NCI-H510A treated with DMSO at 0.1 percent for 48 hours (cell line): ENCODE results near the gene CUL3.

Experiments
- DNase-seq: peaks from one replicate; lab custom pipeline; 2025; lab: John Stamatoyannopoulos, UW

Gene CUL3

DNA sequence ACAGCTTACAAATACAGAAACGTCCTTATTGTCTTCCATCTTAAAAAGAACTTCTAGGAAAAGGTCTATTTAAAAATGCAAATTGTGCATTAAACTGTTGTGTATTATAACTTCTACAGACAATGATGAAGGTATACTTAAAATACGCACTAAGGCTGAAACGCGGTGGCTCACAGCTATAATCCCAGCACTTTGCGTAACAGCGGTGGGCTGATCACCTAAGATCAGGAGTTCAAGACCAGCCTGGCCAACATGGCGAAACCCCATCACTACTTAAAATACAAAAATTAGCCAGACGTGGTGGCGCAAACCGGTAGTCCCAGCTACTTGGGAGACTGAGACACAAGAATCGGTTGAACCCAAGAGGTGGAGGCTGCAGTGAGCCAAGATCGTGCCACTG is 4.9 kb downstream of the CUL3 start:
- no peak for DNase-seq

DNA sequence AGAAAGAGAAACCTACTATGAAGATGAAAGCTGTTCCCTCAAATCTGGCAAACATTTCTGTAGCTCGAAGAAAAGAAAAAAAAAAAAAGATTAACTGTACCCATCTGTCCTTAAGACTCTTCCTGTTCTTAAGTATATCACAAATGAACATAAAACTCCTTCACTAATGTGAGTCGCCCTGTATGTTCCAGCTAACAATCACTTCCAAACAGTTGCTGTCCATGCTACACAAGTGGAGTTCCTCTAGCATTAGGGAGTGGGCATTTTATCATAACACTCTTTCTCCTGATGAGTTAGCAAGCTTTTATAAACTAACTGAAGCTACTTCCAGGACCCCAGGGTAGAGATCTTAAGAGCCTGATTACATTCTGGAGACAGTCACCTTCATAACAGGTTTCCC is 5.8 kb downstream of the CUL3 start:
- no peak for DNase-seq

DNA sequence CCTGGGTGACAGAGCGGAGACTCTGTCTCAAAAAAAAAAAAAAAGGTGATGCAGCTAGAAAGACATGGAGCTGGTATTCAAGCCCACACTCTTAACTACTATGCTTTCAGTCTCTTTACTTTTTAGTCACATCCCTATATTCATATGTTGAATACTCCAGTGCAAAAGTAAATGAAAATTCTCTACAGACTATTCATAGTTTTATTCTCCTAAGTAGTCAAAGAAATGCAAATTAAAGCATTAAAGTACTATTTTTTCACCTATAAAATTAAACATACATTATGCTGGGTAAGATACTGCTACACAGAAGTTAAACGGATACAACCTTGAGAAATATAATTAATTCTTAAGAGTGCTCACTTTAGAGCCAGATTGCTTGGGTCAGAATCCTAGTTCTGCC is 7.6 kb downstream of the CUL3 start:
- no peak for DNase-seq

DNA sequence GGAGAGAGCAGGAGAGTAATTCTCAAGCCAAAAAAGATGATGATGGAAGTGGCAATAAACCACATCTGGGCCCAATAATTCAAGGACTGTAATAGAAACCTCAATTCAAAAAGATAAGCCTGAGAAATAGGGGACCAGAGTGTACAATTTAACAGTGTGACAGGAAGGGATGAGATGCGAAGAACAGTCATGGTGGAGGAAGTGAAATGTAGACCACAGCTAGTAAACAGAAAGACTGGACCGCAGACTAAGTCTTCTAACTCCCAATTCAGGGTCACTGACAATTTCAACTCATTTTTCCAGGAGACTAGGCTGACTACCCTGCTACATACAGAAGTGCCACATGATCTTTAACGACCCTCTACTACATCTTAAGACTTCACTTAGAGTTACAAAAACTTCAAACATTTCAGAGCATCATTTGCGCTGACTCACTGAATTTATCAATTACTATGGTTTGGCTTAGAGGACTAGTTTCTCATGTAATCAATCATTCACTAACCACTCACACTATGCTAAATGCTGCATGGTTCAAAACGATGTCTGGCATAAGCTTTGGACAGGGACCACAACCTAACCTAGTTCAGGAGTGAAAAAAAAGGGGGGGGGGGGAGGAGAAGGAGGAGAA is 9.0 kb downstream of the CUL3 start:
- DNase-seq, result no peak

DNA sequence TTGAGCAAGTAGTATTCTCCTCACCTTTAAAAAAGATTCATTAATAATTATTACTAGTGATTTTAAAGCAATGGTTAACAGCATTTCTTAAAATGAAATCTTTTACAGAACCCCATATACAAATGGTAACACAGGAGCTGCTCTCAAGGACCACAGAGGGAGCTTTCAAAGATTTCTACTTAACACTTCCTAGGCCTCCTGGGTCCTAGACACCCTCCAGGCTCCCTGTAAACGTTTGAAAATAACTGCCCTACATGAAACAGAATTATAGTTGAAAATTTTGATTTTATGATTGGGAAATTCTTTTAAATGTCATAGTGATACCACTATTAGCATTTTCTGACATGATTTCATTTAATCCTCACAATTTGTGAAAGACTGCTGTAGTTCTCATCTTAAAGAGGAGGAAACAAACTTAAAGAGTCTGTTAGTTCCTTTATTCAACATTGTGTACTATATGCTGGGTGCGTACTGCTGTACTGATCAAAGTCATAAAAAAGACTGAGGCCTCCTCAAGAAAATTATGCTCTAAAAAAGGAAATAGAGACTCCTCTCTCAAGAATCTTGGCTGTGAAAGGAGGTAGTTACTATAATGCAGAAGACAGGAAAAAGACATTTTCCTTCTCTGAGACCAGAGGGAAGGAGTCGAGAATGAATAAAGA is 10.6 kb downstream of the CUL3 start:
- no peak for DNase-seq

DNA sequence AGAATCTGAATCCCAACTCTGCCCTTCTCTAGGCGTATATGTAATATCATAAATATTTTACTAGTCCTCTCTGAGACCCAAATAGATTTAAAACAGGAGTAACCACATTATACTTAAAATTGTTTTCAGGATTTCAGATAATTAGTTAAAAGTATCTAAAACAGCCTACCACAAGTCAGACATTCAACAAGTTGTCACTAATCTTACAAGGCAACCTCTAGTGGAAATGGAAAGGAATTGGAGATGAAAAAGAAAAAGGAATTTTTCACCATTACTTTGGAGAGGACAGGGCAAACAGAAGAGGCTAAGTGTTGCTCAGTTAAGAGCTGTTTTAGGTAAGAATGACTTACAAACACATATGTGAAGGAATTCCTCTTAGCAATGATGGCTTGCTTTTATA is 11.4 kb downstream of the CUL3 start:
- no peak for DNase-seq

DNA sequence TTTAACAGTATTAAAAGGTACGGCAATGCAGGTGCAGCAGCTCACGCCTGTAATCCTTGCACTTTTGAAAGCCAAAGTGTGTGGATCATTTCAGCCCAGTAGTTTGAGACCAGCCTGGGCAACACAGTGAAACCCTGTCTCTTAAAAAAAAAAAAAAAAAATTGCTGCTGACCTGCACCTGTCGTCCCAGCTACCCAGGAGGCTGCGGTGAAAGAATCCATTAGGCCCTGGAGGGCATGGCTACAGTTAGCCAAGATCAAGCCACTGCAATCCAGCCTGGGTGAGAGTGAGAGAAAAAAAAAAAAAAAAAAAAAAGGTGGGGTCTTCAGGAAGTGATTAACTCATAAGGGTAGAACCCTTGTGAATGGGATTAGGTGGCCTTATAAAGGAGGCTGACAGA is 12.8 kb downstream of the CUL3 start:
- no peak for DNase-seq

DNA sequence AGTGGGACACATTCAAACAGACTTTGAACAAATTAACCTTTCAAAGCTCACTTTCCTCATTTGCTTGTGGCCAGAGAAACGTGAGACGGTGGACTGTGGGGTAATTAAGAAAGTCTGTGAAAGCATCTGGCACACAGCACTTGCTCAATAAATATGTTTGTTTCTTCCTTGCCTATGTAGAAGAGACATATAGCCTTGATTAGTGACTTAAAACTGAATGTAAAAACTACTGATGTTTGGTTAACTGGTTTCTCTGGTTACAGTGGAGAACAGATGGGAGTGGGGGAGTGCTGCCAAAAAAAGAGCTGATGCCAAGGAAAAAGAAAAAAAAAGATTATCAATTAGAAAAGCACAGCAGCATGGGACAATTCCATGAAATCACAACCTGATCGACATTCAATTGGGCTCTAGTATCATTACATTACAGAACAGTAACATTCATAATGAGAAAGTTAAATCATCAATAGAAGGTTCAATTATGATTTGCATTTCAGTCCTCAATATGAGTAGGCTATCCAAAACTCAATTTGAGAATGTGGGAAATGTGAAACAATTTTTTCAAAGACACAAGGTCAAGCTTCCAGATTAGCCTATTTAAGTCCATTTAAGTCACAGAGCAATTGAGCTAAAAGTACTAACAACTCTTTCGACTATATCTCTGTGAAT is 14.7 kb downstream of the CUL3 start:
- DNase-seq, result no peak

DNA sequence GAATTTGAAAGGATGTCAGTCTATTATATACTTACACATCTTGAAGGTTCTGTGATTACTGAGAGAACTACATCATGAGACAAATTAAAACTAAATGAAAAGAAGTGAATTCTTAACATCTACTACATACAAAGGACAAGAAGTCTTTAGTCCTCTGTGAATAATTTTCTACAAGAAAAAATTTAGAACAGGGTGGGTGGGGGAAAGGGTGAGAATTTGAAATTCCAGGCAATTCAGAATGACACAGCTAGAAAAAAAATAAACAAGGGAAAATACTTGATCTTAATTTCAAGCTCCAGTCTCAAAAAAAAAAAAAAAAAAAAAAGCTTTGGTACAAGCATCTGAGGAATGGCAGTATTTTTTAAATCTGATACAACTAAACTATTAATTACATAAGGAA is 15.5 kb downstream of the CUL3 start:
- DNase-seq, result no peak

DNA sequence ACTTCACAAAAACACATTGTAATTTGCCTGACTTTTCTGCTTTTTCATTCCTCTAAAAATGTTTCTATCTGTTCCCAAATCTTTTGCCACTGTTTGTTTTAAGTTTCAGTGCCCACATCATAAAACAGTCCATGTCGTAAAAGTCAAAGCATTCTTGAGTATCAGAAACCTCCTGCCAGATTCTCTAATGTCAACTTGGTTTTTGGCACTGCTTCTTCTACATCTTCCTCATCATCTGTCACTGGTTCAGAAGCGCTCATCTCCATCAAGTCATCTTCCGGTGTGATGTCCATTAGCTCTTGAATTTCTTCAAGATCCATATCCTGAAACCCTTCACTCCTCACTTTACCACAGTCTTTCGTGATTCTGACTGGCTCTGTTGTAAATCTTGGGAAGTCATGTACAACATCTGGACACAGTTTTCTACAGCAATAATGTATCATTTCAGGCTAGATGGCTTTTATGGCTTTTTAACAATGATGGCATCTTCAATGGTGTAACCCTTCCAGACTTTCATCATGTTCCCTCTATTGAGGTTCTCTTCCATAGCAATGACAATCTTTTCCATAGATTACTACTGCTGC is 19.6 kb downstream of the CUL3 start:
- no peak for DNase-seq

DNA sequence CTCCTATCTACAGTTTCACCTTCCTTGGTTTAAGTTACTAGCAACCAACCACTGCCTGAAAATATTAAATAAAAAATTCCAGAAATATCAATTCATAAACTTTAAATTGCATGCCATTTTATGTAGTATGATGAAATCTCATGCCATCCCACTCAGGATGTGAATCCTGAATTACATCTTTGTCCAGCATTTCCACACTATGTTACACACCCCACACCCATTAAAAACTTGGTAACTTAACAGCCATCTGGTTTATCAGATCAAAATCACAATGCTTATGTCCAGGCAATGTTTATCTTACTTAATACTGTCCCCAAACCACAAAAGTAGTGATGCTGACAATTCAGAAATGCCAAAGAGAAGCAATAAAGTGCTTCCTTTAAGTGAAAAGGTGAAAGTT is 21.6 kb downstream of the CUL3 start:
- DNase-seq, result no peak

DNA sequence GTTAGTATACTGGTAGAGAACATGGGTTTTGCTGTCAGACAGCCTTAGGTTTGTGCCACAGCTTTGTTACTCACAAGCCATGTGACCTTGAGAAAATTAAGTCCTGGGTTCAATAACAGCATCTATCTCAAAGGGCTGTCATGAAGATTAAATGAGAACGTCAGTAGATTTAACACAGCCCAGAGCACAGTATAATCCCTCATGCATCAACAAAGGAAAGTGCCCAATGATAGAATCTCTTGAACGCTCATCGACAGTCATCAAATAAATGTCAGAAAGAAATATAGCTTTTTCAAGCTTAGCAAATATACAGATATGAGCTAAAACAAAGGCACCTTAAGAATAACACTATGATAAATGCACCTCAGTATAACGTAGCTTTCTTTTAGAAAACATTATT is 22.3 kb downstream of the CUL3 start:
- DNase-seq, result no peak

DNA sequence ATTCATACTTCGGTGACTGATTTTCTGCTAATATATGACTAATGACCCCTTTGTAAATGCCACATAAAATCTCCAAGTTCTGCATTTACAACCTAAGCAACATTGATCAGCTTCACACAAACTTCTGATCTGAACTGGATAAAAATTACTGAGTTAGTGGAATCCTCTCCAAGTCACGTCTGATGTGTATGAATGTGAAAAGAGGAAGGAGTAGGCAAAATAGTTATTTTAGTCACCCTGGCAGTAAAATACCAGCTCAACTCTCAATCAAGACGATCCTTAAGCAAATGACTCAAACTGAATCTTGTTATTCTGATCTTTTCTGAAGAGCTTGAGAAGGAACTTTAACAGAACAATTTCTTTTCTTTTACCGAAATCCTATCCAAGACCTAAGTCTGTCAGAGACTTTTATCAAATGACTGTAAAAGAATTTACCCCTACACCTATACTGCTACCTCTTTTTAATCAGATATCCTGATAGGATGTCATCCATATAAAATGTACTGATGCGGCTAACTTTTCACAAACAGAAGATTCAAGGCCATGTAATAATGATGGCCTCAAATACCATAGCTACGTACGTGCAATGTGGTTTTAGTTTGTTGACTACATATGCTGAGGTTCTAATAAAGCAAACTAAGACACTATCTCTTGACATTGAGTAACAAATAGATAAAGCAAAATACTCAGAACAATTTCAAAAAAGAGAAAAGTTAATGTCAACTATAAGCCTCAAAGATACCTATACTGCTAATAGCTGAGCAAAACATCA is 23.7 kb downstream of the CUL3 start:
- DNase-seq, result no peak

DNA sequence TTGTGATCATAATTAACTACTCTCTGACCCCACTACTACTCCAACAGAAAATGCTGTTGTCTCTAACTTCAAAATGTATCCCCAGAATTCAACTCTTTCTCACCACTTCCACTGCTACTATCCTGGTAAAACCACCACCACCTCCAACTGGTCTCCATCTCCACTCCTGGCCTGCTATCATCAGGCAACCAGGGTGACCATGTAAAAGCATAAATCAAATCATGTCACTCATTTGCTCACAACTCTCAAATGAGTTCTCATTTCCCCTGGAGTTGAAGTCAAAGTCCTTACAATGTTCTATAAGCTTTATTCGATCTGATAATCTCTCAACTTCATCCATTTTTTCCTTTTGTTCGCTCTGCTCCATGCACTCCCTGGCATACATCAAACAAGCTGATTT is 24.6 kb downstream of the CUL3 start:
- DNase-seq, result no peak

DNA sequence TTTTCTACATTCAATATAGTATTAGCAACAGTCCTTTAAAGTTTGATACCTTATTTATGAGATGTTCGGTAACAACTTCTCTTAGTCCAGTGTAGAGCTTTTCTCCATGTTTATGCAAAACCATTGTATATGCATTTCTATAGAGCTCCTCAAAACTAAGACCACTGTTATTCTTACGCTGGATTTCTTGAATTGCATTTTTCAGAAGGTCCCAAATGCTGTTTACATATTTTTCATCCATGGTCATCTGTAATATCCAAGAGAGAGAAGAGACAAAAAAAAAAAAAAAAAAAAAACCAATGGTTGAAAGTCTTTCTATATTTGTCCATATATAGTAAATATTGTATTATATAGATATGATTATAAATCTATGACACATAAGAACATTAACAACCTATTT is 27.6 kb downstream of the CUL3 start:
- no peak for DNase-seq

DNA sequence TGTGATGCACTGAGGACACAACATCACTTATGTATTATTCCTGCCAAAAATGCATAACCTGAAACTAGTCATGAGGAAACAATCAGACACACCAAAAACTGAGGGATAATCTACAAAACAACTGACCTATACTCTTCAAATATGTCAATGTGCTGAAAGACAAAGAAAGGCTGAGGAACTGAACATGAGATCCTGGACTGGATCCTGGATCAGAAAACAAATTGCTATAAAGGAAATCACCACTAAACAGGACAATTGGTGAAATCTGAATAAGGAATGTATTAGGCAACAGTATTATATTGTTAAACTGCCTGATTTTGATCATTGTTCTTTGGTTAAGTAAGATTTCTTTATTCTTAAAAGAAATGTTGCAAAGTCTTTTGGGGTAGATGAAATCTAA is 28.8 kb downstream of the CUL3 start:
- no peak for DNase-seq

DNA sequence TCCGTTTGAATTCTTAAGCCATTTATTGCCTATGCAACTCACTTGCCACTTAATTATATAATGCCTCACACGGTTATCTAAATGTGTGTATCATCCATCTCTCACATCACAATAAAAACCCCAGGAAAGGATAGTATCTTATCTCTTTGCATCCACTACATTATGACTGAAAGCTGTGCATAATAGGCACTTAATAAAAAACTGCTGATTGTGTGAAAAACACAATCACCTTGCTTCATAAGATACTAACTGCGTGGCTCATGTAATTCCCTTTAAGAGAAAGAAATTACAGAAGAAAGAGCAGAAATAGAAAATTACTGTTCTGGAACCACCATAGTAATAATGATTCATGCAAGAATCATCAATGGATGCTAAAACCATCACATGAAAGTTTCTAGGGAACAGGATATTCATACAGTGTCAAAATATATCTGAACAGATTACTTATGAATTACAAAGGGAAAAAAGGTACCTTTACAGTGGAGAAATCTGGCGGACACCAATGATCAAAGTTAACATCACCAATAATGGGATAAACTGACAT is 29.3 kb downstream of the CUL3 start:
- no peak for DNase-seq

DNA sequence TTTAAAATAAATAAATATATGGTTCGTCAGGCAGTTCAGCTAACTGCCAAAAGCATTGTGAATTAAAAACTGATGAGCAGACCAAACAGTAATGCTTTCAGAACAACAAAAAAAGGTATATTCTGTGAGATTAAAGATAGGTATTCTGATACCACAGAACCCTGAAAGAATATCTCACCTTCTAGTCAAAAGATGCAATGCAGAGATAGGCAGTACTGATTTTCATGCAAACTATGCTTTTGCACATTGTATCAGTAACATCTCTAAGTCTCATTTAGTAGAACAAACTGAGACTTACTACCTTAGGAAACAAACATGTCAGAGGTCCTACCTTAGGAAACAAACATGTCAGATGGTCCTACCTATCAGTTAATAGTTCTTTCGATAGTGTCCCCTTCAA is 32.4 kb downstream of the CUL3 start:
- no peak for DNase-seq

DNA sequence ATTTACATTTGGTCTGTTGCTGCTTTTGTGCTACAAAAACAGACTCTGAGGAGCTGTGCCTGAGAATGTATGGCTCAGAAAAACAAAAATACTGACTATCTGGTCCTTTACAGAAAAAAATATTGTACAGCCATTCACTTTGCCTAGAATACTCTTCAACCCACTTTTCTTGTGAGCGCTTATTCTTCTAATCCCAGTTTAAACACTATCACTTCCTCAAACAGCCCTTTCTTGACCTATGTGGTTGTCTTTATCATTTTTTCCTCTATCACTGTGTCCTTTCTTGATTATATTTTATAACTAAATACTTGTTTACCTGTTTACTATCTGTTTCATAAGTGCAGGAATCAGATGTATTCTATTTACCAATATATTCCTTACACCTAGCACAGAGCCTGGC is 33.5 kb downstream of the CUL3 start:
- DNase-seq, result no peak

DNA sequence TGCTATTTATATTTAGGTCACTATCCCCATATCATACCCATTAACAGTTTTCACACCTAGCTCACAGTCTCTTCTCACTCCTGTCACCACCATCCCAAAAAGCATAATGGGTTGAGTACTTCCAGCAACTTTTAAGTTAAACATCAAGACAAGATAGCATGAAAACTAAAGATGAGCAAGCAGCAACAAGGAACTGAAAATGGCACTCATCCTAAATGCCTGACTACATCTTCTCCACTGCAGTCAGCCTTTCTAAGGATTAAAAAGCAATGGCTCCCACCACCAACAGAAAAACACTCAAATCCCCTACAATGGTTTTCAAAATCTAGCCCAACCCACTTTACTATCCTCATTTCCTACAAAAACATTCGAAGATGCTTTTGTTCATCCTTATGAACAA is 38.2 kb downstream of the CUL3 start:
- DNase-seq, result no peak

DNA sequence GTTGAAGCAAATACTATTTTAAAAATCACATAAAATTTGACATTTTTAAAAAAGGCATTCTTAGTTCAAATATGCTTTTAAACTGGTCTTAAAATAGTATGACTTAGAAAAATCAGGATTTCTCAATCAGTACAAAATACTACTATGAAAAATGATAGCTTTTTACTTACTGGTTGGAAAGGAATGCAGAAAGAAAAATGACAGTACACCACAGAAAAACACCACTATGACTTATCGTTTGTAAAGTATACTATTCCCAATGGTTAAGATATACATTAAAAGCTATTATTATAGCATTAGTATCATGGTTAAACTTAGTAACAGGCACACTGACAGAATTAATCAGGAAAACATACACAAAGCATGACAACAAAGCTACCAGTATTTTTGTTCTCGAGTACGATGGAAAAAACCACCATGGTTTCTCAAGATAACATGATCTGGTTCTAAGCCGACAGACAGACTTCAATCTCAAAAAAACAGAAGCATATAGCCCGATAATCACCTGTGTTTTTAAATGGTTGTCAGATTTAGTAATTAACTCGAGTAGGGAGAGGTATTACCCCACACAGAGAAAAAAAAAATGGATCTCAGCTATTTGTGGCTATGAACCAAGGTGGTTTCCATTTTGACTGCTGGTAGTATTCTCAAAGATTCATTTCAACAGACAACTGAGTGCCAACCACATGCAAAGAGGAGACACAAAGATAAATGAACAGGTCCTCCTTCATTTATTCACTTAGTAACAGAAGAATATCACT is 39.1 kb downstream of the CUL3 start:
- DNase-seq, result no peak

DNA sequence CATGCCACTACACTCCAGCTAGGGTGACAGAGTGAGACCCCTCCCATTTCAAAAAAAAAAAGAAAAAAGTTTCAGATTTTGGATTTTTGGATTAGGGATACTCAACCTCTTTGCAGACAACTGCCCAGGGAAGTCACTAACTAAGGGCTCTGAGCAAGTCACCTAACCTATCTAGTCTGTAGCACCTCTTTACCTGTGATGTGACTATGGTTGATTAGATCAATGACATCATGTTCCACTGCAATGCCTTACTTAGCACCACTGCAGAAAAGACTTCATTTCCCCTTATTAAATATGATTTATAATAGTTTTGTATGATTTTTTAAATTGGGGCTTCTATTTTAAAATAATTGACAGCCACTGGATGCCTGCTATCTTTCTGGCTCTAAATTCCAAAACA is 41.2 kb downstream of the CUL3 start:
- no peak for DNase-seq
